HS-27A (cell line): ENCODE measurements around the gene NCAPD2.
A peak's percentile ranks its signal among the peaks of the same experiment; 100 is the strongest.
"Not testable (repeated sequence)": the region's sequence is repeated elsewhere in the genome, so short reads cannot be mapped to it uniquely, and the experiment has no call there.

Experiments
- DNase-seq: peaks from one replicate; pipeline ENCODE4 v3.0.0-alpha.2; 2012; ENCODE audit warnings: low read depth, missing footprints

NCAPD2 gene

DNA sequence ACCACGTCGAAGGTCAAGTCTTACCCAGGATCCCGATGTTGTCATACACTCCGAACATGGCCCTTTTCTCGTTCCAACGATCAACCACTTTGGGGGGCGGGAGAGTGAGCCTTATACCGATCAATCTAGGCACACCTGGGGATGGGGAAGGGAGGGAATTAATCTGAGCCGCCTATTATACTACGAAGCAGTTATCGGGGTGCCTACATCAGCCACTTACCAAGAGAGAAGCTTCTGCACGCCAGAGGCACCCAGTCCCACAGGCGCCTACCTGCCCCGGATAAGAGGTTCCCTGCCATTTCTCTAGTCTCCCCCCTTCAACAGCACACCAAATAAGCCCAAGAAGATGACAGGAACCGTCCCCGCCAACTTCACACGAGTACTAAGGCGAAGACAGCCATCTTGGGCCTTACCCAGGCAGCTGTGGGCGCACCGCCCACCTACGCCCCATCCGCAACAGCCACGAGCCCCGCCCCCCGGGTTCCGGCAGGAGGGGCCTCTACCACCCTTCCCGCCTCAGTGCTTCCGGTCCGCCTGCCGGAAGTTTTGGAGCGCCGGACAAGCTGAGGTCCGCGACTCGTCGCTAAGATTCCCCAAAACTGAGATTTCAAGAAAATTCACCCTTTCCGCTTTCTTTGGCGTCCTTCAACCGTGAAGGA, 935 bp upstream of the NCAPD2 start, which contains the start of gene MRPL51:
Gene MRPL51 (minus strand): TSS at position 425 of the 659 bp plus-strand sequence. CDS start 126 bp downstream, at position 299.
- DNase-seq = peak; percentile 87

DNA sequence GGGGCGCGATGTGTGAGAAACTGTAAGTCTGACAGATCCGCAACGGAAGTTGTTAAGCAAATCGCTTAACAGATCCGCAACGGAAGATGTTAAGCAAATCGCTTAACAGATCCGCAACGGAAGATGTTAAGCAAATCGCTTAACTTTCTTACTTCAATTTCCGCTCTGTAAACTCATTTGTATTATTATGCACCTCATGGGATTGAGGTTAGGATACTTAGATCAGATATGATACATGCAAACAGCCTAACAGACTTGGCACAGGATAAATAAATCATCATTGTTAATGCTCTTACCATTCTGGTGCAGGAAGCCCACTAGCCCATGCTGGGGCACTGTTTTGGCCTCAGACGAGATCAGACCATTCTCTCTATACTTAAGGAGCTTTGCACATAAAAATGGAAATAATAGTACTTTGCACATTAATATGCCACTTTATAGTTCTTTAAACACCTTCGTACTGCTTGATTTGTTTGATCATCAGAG, 399 bp downstream of the NCAPD2 start:
- no peak for DNase-seq

DNA sequence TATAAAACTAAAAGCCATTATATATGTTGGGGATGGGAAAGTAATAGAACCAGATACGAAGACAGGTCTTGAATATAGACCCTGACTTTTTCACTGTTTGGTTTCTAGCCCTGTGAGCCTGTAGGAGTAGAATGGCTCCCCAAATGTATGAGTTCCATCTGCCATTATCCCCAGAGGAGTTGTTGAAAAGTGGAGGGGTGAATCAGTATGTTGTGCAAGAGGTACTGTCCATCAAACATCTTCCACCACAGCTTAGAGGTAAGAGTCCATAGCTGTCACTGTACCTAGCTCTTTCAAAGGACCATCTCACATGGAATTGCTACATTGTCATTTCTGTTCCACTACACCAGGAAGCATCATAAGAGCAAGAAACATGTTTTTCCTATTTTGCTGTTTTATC, 1.1 kb downstream of the NCAPD2 start:
- no peak for DNase-seq

DNA sequence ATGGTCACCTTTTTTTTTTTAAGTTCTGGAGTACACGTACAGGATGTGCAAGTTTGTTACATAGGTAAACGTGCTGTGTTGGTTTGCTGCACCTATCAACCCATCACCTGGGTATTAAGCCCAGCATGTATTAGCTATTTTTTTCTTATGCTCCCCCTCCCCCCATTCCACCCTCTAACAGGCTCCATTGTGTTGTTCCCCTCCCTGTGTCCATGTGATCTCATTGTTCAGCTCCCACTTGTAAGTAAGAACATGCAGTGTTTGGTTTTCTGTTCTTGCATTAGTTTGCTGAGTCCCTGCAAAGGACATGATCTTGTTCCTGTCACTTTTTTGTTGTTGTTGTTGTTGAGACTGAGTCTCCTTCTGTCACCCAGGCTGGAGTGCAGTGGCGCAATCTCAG, 3.4 kb downstream of the NCAPD2 start:
- DNase-seq = not testable (repeated sequence)

DNA sequence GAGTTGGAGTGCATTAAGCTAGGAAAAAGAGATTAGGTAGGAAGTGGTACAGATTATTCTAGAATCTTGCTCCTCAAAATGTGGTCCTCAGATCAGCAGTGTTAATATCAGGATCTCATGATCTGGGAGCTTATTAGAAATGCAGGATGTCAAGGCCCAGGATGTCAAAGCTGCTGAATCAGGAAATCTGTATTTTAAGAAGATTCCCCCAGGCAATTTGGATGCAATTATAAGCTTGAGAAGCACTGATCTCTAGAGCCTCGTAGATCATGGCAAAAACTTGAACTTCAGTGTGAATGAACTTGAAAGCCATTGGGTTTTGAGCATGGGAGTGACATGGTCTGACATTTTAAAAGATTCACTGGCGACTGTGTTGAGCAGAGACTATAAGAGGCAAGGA, 6.6 kb downstream of the NCAPD2 start:
- no peak for DNase-seq

DNA sequence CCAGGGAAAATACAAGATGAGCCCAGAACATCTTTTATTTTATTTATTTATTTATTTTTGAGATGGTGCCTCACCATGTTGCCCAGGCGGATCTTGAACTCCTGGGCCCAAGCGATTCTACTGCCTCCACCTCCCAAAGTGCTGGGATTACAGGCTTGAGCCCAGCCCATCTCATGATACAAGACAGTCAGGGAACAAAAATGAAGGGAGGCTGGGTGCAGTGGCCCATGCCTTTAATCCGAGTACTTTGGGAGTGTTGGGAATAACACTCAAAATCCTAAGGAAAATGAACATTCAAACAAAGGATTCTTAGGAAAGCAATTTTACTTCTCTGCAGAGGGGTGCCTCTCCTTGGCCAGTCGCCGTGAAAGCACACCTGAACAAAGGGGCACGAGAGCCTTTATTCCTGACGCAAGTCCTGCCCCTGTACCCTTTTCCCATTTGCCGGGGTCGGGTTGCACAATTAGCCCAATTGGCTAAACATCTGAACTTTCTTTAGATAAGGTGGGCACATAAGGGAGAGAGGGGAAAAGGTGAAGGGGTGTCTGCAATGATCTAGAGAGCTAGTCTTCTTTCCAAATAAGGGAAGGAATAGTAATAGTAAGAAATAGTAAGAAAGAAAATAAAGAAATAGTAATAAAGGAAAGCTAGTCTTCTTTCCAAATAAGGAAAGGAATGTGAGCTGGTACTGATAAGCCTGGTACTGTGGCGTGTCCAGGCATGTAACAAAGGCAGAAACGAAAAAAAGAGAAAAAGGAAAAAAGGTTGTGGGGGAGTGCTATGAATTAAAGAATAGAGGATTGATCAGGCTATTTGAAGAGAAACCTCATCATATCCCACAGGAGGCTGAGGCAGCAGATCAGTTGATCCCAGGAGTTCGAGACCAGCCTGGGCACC, 13.4 kb downstream of the NCAPD2 start:
- DNase-seq = no peak

DNA sequence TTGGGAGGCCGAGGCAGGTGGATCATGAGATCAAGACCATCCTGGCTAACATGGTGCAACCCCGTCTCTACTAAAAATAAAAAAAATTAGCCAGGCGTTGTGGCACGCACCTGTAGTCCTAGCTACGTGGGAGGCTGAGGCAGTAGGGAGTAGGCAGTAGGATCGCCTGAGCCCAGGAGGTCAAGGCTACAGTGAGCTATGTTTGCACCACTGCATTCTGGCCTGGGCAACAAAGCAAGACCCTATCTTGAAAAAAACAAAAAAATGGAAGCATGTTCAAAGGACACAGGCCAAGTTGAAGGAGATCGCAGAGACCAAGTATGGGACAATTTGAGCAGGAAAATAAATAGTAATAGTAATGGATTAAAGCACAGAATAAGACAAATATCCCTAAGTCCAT, 14.2 kb downstream of the NCAPD2 start:
- no peak for DNase-seq

DNA sequence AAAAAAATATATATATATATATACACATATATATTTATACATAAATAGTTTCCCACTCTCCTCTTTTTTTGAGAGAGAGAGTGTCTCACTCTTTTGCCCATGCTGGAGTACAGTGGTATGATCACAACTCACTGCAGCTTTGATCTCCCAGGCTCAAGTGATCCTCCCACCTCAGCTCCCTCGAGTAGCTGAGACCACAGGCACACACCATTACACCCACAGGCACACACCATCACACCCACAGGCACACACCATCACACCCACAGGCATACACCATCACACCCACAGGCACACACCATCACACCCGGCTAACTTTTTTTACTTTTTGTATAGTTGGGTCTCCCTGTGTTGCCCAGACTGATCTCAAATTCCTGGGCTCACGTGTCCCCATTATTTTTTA, 26.3 kb downstream of the NCAPD2 start:
- no peak for DNase-seq

DNA sequence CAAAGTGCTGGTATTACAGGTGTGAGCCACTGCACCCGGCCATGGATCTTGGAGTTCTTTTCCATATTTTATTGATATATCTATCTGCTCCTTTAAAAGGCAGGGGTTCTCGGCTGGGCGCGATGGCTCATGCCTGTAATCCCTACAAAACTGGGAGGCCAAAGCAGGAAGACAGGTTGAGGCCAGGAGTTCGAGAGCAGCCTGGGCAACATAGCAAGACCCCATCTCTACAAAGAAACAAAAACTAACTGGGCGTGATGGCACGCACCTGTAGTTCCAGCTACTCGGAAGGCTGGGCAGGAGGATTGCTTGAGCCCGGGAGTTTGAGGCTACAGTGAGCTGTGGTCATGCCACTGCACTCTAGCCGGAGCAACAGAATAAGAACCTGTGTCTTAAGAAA, 28.3 kb downstream of the NCAPD2 start:
- no peak for DNase-seq

DNA sequence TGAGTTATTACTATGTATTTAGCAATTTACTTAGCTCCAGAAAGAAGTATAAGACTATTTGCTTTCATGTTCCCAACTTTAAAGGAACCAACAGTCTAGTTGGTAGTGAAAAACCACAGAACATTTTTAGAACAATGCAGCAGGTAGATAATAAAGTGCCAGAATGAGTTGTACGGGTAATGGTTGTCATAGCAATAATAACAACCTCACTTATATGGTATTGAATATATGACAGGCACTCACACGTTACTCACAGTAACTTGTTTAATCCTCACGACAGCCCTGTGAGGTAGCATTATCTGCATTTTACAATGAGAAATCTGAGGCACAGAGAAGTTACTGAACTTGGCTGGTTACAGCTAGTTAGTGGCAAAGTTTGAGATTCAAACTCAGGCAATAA, 29.8 kb downstream of the NCAPD2 start:
- DNase-seq = no peak

DNA sequence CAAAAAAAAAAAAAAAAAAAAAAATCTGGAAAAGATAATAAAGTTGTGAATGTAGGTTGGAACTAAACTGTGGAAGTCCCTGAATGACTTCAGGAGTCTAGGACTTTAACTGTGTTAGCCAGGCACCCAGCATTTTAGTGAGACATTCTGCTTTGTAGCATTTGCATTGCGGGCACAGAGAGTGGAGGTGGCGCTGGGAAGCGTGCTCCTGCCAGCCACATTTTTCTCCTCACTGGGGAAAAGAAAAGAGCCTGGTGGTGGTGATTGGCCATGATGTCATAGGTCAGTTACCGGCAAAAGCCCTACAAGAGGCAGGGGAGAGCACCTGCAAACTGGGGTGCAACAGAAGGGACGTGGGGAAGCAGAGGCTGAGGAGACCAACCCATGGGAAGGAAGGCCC, 30.7 kb downstream of the NCAPD2 start:
- DNase-seq = no peak

DNA sequence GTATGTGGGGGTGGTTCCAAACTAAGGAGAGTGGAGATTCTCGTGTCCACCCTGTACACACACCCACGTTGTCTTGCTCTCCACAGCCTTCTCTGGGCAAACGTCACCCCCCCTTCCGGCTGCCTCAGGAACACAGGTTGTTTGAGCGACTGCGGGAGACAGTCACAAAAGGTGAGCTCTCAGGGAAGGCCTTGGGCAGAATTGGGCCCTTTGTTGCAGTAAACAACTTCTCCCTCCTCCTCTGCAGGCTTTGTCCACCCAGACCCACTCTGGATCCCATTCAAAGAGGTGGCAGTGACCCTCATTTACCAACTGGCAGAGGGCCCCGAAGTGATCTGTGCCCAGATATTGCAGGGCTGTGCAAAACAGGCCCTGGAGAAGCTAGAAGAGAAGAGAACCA, 32.3 kb downstream of the NCAPD2 start:
- DNase-seq = no peak

DNA sequence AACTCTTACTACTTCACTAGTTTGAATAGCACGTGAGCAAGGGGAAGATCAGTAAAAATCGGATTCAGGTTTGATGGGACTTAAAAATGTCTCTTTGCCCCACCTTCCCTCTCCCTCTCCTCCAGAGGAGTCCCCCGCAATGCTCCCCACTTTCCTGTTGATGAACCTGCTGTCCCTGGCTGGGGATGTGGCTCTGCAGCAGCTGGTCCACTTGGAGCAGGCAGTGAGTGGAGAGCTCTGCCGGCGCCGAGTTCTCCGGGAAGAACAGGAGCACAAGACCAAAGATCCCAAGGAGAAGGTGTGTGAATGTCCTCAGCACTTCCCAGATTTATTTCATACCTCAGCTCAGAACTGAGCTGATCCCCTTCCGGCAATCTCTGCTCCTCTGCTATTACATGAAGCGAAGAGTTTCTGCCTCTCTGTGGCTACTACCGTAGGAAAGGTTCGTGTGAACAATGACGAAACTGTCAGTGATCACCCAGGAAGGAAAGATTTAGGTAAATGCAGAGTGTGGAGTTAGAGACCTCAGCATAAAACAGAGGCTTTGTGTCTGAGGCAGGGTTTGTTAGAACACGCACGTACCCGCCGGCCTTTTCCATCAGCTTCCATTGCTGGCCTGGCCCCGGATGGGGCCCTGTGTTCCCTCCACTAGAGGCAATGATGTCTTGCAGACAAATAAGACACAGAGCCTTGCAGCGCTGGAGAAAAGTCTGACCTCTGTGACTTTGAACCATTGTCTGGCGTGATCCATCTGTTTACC, 33.0 kb downstream of the NCAPD2 start:
- no peak for DNase-seq

DNA sequence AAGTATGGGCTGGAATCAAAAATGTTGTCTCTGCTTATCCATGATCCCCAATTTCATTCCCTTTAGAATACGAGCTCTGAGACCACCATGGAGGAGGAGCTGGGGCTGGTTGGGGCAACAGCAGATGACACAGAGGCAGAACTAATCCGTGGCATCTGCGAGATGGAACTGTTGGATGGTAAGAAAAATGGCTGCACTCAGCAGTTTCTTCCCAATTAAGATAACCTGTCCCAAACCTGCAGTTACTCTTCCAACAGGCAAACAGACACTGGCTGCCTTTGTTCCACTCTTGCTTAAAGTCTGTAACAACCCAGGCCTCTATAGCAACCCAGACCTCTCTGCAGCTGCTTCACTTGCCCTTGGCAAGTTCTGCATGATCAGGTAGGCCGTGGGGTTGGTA, 33.8 kb downstream of the NCAPD2 start:
- DNase-seq = no peak

DNA sequence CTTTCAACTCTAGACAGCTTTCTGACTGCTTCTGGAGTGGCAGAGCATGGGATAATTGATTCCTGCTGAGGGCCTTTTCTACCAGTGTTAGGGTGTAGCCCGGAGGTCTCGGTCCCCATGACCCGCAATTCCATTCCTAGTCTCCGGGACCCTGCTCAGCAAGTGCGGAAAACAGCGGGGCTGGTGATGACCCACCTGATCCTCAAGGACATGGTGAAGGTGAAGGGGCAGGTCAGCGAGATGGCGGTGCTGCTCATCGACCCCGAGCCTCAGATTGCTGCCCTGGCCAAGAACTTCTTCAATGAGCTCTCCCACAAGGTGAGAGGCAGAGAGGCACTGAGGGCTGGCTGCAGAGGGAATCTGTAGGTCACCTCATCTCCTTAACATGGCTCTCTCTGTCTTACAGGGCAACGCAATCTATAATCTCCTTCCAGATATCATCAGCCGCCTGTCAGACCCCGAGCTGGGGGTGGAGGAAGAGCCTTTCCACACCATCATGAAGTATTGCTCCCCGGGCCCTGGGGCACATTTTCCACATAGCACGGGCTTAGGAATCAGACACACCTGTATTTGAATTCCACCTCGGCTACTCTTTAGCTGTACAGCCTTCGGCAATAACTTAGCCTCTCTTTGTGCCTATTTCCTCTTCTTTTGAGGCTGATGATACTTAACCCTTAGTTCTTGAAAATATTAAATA, 34.8 kb downstream of the NCAPD2 start:
- DNase-seq = no peak

DNA sequence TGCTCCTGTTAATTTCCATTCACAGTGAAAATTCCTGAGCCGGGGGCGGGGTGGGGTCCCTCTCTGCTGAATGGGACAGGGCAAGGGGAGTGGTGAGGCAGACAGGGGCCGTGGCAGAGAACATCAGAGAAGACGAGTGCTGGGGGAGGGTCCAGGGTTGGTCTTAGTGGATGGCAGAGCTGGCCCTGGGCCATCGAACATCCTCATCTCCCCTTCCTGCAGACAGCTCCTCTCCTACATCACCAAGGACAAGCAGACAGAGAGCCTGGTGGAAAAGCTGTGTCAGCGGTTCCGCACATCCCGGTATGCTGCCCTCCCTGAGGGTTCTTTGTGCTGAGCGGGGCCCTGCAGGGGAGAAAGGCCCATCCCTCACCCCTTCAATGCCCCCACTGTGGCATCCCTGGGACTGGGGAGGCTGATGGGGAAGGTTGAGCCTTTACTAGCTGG, 35.4 kb downstream of the NCAPD2 start:
- DNase-seq = no peak

DNA sequence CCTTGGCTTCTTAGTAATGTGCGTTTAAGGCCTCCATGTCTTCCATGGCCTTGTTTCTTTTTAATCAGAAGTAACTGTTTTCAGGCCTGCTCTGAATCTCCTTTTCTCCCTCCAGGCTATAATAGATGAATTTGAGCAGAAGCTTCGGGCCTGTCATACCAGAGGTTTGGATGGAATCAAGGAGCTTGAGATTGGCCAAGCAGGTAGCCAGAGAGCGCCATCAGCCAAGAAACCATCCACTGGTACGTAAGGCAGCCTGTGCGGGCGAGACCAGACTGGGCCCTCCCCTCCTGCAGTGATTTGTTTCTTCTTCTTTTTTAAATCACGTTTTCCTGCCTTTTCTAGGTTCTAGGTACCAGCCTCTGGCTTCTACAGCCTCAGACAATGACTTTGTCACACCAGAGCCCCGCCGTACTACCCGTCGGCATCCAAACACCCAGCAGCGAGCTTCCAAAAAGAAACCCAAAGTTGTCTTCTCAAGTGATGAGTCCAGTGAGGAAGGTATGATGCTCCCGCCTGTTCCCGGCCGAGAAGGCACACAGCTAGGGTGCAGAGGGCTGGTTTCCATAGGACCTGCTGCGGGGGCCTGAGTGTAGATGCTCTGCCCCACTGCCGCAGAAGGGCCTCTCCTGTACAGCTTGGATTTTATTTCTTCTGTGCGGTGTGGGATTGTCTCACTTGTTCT, 36.8 kb downstream of the NCAPD2 start:
- DNase-seq = no peak

DNA sequence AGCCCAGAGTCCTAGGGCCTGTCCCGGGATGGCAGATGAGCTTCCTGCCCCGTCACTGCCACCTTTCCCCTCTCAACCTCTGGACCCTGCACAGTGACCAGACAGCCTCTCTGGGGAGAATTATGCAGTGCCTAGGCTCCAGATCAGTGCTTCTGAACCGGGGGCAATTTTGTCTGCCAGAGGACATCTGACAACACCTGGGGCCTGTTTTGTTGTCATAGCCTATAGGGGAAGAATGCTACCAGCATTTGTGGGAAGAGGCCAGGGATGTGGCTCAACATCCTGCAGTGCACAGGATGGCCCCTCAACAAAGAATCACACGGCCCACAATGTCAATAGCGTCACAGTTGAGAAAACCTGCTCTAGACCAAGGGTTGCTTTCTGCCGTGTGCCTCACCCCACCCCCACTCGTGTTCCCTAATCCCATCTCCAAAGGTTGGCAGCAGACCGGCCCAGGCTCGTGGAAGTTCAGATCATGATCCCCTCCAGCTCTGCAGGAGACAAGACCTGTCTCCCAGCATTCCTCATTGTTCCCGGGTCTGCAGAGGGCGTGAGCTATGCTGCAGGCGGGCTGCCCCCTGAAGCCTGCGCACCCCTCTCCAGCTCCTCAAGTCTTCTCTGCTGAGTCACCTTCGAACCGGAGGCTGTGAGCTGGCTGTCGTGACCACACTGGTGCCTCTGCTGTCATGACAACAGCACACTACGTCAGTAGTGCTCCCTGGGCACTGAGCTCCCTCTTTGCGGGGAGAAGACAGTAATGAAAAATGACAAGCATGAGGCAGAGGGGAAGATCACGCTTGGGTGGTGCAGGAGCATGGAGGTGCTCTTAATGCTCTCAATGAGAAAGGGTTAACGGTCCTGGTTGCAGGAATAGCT, 38.4 kb downstream of the NCAPD2 start:
- peak; percentile 95 for DNase-seq

DNA sequence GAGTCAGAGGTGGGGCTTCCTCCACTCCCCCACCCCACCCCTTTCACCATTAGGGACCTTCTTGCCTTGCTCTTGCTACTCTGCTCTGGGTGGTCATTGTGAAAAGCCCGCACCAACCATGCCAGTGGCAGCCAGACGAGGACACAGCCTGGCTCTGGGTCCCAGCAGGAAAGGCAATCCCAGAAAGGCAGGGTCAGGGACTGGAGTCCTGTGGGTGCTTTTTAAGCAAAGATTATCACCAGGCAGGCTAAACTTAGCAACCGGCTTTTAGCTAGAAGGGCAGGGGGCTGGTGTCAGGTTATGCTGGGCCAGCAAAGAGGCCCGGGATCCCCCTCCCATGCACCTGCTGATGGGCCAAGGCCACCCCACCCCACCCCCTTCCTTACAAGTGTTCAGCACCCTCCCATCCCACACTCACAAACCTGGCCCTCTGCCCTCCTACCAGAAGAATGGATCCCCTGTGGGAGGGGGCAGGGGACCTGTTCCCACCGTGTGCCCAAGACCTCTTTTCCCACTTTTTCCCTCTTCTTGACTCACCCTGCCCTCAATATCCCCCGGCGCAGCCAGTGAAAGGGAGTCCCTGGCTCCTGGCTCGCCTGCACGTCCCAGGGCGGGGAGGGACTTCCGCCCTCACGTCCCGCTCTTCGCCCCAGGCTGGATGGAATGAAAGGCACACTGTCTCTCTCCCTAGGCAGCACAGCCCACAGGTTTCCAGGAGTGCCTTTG, 39.2 kb downstream of the NCAPD2 start:
- DNase-seq = peak; percentile 68

DNA sequence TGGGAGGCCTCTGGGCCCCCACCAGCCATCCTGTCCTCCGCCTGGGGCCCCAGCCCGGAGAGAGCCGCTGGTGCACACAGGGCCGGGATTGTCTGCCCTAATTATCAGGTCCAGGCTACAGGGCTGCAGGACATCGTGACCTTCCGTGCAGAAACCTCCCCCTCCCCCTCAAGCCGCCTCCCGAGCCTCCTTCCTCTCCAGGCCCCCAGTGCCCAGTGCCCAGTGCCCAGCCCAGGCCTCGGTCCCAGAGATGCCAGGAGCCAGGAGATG, 39.7 kb downstream of the NCAPD2 start:
- DNase-seq = no peak
